ENCODE data around the gene AKAP6.

The AKAP6 gene

GRCh38 chr14:32492457-32492856 lies 163.4 kb downstream of the AKAP6 start:
- no peak for DNase-seq

GRCh38 chr14:32494609-32495434 lies 165.7 kb downstream of the AKAP6 start:
- no peak for DNase-seq

GRCh38 chr14:32495435-32495734 lies 166.3 kb downstream of the AKAP6 start:
- no peak for DNase-seq

GRCh38 chr14:32497248-32497647 lies 168.2 kb downstream of the AKAP6 start:
- no peak for DNase-seq

GRCh38 chr14:32507029-32507984 lies 178.2 kb downstream of the AKAP6 start:
- no peak for DNase-seq

GRCh38 chr14:32508281-32508680 lies 179.2 kb downstream of the AKAP6 start:
- no peak for DNase-seq

- peak; percentile 100 for DNase-seq
Observed at GRCh38 chr14:32509632-32510187, 180.6 kb downstream of the AKAP6 start.

GRCh38 chr14:32510815-32511214 lies 181.7 kb downstream of the AKAP6 start:
- no peak for DNase-seq

GRCh38 chr14:32512348-32512747 lies 183.2 kb downstream of the AKAP6 start:
- no peak for DNase-seq

- no peak for DNase-seq
Observed at GRCh38 chr14:32512813-32513212, 183.7 kb downstream of the AKAP6 start.

- peak; percentile 48 for DNase-seq
Observed at GRCh38 chr14:32513571-32514009, 184.5 kb downstream of the AKAP6 start.

GRCh38 chr14:32514236-32514635 lies 185.1 kb downstream of the AKAP6 start:
- DNase-seq: no peak

GRCh38 chr14:32514681-32515080 lies 185.6 kb downstream of the AKAP6 start:
- DNase-seq: no peak

- DNase-seq: no peak
Observed at GRCh38 chr14:32524609-32525375, 195.7 kb downstream of the AKAP6 start.

- DNase-seq: no peak
Observed at GRCh38 chr14:32525591-32525990, 196.5 kb downstream of the AKAP6 start.

- DNase-seq: no peak
Observed at GRCh38 chr14:32530800-32531199, 201.7 kb downstream of the AKAP6 start.

- no peak for DNase-seq
Observed at GRCh38 chr14:32531942-32532515, 202.9 kb downstream of the AKAP6 start.

GRCh38 chr14:32534145-32534544 lies 205.0 kb downstream of the AKAP6 start:
- DNase-seq: no peak

- DNase-seq: no peak
Observed at GRCh38 chr14:32536175-32536574, 207.1 kb downstream of the AKAP6 start.

GRCh38 chr14:32537166-32537565 lies 208.1 kb downstream of the AKAP6 start:
- no peak for DNase-seq

GRCh38 chr14:32542507-32542906 lies 213.4 kb downstream of the AKAP6 start:
- DNase-seq: peak; percentile 91

- DNase-seq: no peak
Observed at GRCh38 chr14:32545095-32545494, 216.0 kb downstream of the AKAP6 start.

Measured in NCI-H2029 (cell line).